IMR-90 (cell line): ENCODE data around the gene DHRSX. TPM values are rescaled to one million over a fixed set of nuclear protein-coding genes. Genes with fewer than 3 reads are reported as not detected.

Experiments
- ATAC-seq: fragments of 200-7000 bp; cut with Tn5 transposase; 2 replicates; pipeline ENCODE4 v1.9.1; 2020; ENCODE audit warnings: low read depth, mild to moderate bottlenecking, moderate library complexity
- BruUV-seq: library from RNA; stranded (reverse); fragments of 400-500 nt; replicated peaks from 2 replicates; lab custom pipeline; 2021; lab: Mats Ljungman, UMichigan
- CTCF ChIA-PET: fragments of 300-600 bp; formaldehyde crosslinking; extraction: SDS; loops from one replicate; lab custom pipeline; 2021; ENCODE audit warnings: antibody characterized with exemption; lab: Yijun Ruan, JAX
- POLR2A ChIA-PET: fragments of 300-600 bp; sonication (Branson Sonifier 250); formaldehyde crosslinking; loops from one replicate; lab custom pipeline; 2022; ENCODE audit warnings: antibody characterized with exemption; ENCODE audit not compliant: unreplicated experiment; lab: Charles Lee
- DNase-seq: peaks from one replicate; pipeline ENCODE4 v3.0.0; 2013
- H2AFZ ChIP-seq: replicated peaks from 2 replicates; pipeline ENCODE3; 2013; ENCODE audit warnings: low read length, mild to moderate bottlenecking; ENCODE audit not compliant: poor library complexity
- H2AK5ac ChIP-seq: 2 replicates; pipeline ENCODE4 v1.6.1; 2013; ENCODE audit warnings: low read depth, low read length, inconsistent platforms
- H2AK9ac ChIP-seq: replicated peaks from 2 replicates; pipeline ENCODE3; 2013; ENCODE audit warnings: mild to moderate bottlenecking, low read depth, low read length, moderate library complexity; ENCODE audit not compliant: poor library complexity
- H2BK120ac ChIP-seq: 2 replicates; pipeline ENCODE4 v1.6.1; 2013; ENCODE audit warnings: low read depth, low read length, inconsistent platforms
- H2BK15ac ChIP-seq: 3 replicates; pipeline ENCODE4 v1.6.1; 2013; ENCODE audit warnings: low read depth, low read length, inconsistent platforms
- H2BK20ac ChIP-seq: 2 replicates; pipeline ENCODE4 v1.6.1; 2013; ENCODE audit warnings: low read depth, mild to moderate bottlenecking, inconsistent platforms, low read length, moderate library complexity
- H2BK5ac ChIP-seq: 2 replicates; pipeline ENCODE4 v1.6.1; 2013; ENCODE audit warnings: mild to moderate bottlenecking, low read depth, low read length, inconsistent platforms; ENCODE audit not compliant: poor library complexity, severe bottlenecking
- H3K14ac ChIP-seq: replicated peaks from 2 replicates; pipeline ENCODE4 v1.6.1; 2013; ENCODE audit warnings: low read depth, low read length, inconsistent platforms
- H3K18ac ChIP-seq: 2 replicates; pipeline ENCODE4 v1.6.1; 2013; ENCODE audit warnings: low read depth, low read length, control low read depth
- H3K23ac ChIP-seq: 2 replicates; pipeline ENCODE4 v1.6.1; 2013; ENCODE audit warnings: low read depth, low read length, inconsistent platforms
- H3K27ac ChIP-seq: 2 replicates; pipeline ENCODE4 v1.5.1; 2013; ENCODE audit warnings: mild to moderate bottlenecking, control low read depth, low read length; ENCODE audit not compliant: insufficient read depth
- H3K27me3 ChIP-seq: 2 replicates; pipeline ENCODE4 v1.6.1; 2013; ENCODE audit warnings: low read length; ENCODE audit not compliant: control insufficient read depth, insufficient read depth
- H3K36me3 ChIP-seq: 2 replicates; pipeline ENCODE4 v1.6.1; 2013; ENCODE audit warnings: low read length, mixed read lengths; ENCODE audit not compliant: control insufficient read depth, insufficient read depth
- H3K4ac ChIP-seq: 2 replicates; pipeline ENCODE4 v1.6.1; 2013; ENCODE audit warnings: low read depth, low read length, inconsistent platforms
- H3K4me1 ChIP-seq: 2 replicates; pipeline ENCODE4 v1.6.1; 2013; ENCODE audit warnings: low read length, mixed read lengths; ENCODE audit not compliant: control insufficient read depth, insufficient read depth
- H3K4me2 ChIP-seq: 2 replicates; pipeline ENCODE4 v1.6.1; 2013; ENCODE audit warnings: low read depth, mild to moderate bottlenecking, control low read depth, low read length, moderate library complexity
- H3K4me3 ChIP-seq: 2 replicates; pipeline ENCODE4 v1.5.1; 2013; ENCODE audit warnings: low read depth, mild to moderate bottlenecking, control low read depth, low read length, moderate library complexity; ENCODE audit not compliant: insufficient read depth
- H3K56ac ChIP-seq: 2 replicates; pipeline ENCODE4 v1.6.1; 2013; ENCODE audit warnings: low read length, inconsistent platforms; ENCODE audit not compliant: insufficient read depth; ENCODE audit errors: extremely low read depth
- H3K79me1 ChIP-seq, 2 experiments: 2 replicates each; pipeline ENCODE4 v1.6.1; 2013; ENCODE audit warnings: low read length in 2 of 2, inconsistent platforms in 1 of 2, low read depth in 1 of 2
- H3K9ac ChIP-seq: 2 replicates; pipeline ENCODE4 v1.6.1; 2013; ENCODE audit warnings: low read depth, low read length, control low read depth
- H3K9me1 ChIP-seq: 2 replicates; pipeline ENCODE4 v1.6.1; 2013; ENCODE audit warnings: low read length, inconsistent platforms; ENCODE audit not compliant: insufficient read depth
- H3K9me3 ChIP-seq: 2 replicates; pipeline ENCODE4 v1.6.1; 2013; ENCODE audit warnings: low read length; ENCODE audit not compliant: control insufficient read depth, insufficient read depth
- H4K20me1 ChIP-seq: 2 replicates; pipeline ENCODE4 v1.6.1; 2013; ENCODE audit warnings: low read length, inconsistent platforms; ENCODE audit not compliant: insufficient read depth
- H4K5ac ChIP-seq: 2 replicates; pipeline ENCODE4 v1.6.1; 2013; ENCODE audit warnings: mild to moderate bottlenecking, low read depth, low read length, control low read depth
- H4K8ac ChIP-seq, 2 experiments: 2 replicates each; pipeline ENCODE4 v1.6.1; 2013; ENCODE audit warnings: low read depth in 2 of 2, low read length in 2 of 2, control low read depth in 1 of 2, inconsistent platforms in 1 of 2
- H4K91ac ChIP-seq: 2 replicates; pipeline ENCODE4 v1.6.1; 2013; ENCODE audit warnings: low read depth, low read length, inconsistent platforms; ENCODE audit not compliant: insufficient read depth
- CHD1 ChIP-seq: IDR thresholded peaks from 2 replicates; pipeline ENCODE4 v1.6.1; 2012; ENCODE audit warnings: low read depth, low read length, improper control_type of control experiment
- FOS ChIP-seq: fragments of 150-350 bp; IDR thresholded peaks from 2 replicates; pipeline ENCODE4 v1.6.1; 2016; ENCODE audit warnings: low read depth, low read length
- MAZ ChIP-seq: IDR thresholded peaks from 2 replicates; pipeline ENCODE4 v1.6.1; 2012; ENCODE audit warnings: low read depth, mild to moderate bottlenecking, low read length, improper control_type of control experiment, moderate library complexity, borderline replicate concordance
- SMC3 ChIP-seq: fragments of 150-350 bp; IDR thresholded peaks from 2 replicates; pipeline ENCODE4 v1.6.1; 2016; ENCODE audit warnings: low read depth, mild to moderate bottlenecking, antibody characterized with exemption, low read length, moderate library complexity
- WGBS, 2 experiments: methylation state at CpG; one replicate each; pipeline versions ENCODE4 v1.1.5 to v1.1.7; 2013; ENCODE audit warnings: missing lambda C conversion rate in 2 of 2; ENCODE audit not compliant: insufficient read length in 1 of 2; ENCODE audit errors: extremely low coverage in 2 of 2; 5-methylcytosine and 5-hydroxymethylcytosine counted together
- dilution Hi-C: fragments of 300-500 bp; cut with HindIII; formaldehyde crosslinking; loops from one replicate; pipeline ENCODE4 v1.14.3; 2018; ENCODE audit warnings: low sequenced_read_pairs; ENCODE audit not compliant: unreplicated experiment
- in situ Hi-C: fragments of 300-500 bp; cut with MboI; formaldehyde crosslinking; loops from 3 replicates; pipeline ENCODE4 v1.14.3; 2019; ENCODE audit warnings: low sequenced_read_pairs, inconsistent platforms, mixed read lengths
- intact Hi-C: fragments of 100-400 bp; cut with micrococcal nuclease; formaldehyde crosslinking; loops from 2 replicates; pipeline ENCODE4 v1.10.0; 2022
- polyA plus RNA-seq, 3 experiments: library from polyadenylated mRNA; depleted of rRNA; stranded (reverse); fragments of >200 nt; gene quantifications; 2 replicates each; pipeline ENCODE4 v1.2.3, GENCODE V29; 2012; ENCODE audit warnings: low replicate concordance in 1 of 3
- total RNA-seq: library from RNA; depleted of rRNA; stranded (reverse); fragments of >200 nt; gene quantifications from 2 replicates; pipeline ENCODE4 v1.2.3, GENCODE V29; 2012
- TF ChIP-seq, protein P1 (sequence below): conservative IDR thresholded peaks from 2 replicates; pipeline ENCODE4 v1.5.1; 2012; ENCODE audit warnings: mild to moderate bottlenecking, low read depth, low read length, improper control_type of control experiment

Gene DHRSX
- total and polyA plus RNA-seq, 2 of the 4 experiments (the other 2 are of a cell fraction): 26.2 to 38.0 TPM

GRCh38 chrX:2468261-2469195, 32.2 kb downstream of the DHRSX start:
- Histone ChIP-seq H3K79me1 (peaks cover 54 to 72% of the 10 kb centered on the region in 2 experiments), H3K9me1 (peaks cover 16% of the 10 kb centered on the region), H3K4ac (no peak overlapping the region), H2BK120ac (no peak overlapping the region), H2BK5ac (no peak overlapping the region), H3K9me3 (no peaks in the 10 kb centered on the region), H3K27me3 (no peaks in the 10 kb centered on the region), H2AK9ac (no peak overlapping the region), H2AK5ac (no peak overlapping the region), H3K27ac (no peak overlapping the region), H4K20me1 (peaks cover 43% of the 10 kb centered on the region), H3K14ac (no peak overlapping the region; the same call in 1 of the 2 replicates), H3K36me3 (peaks cover 2% of the 10 kb centered on the region; the same call in 1 of the 2 replicates), H3K23ac (no peak overlapping the region), H3K18ac (no peak overlapping the region), H4K91ac (no peak overlapping the region), H3K4me1 (no peaks in the 10 kb centered on the region), H3K9ac (no peak overlapping the region), H4K8ac (no peak overlapping the region), H3K56ac (no peak overlapping the region), H4K5ac (no peak overlapping the region), H2BK15ac (no peak overlapping the region), H3K4me3 (no peak overlapping the region), H2BK20ac (no peak overlapping the region), H3K4me2 (no peak overlapping the region), H2AFZ (no peak overlapping the region)
- no TSS peak for BruUV-seq
- DNase-seq (no peak), ATAC-seq (no peak; the same call in 1 of the 2 replicates)
- TF ChIP-seq CHD1: no peak
- no peak for TF ChIP-seq MAZ
- no peak for TF ChIP-seq FOS
- TF ChIP-seq SMC3: no peak
- TF ChIP-seq, protein P1, sequence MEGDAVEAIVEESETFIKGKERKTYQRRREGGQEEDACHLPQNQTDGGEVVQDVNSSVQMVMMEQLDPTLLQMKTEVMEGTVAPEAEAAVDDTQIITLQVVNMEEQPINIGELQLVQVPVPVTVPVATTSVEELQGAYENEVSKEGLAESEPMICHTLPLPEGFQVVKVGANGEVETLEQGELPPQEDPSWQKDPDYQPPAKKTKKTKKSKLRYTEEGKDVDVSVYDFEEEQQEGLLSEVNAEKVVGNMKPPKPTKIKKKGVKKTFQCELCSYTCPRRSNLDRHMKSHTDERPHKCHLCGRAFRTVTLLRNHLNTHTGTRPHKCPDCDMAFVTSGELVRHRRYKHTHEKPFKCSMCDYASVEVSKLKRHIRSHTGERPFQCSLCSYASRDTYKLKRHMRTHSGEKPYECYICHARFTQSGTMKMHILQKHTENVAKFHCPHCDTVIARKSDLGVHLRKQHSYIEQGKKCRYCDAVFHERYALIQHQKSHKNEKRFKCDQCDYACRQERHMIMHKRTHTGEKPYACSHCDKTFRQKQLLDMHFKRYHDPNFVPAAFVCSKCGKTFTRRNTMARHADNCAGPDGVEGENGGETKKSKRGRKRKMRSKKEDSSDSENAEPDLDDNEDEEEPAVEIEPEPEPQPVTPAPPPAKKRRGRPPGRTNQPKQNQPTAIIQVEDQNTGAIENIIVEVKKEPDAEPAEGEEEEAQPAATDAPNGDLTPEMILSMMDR: no peak
- in situ Hi-C loops: no loop called here
- CTCF ChIA-PET: no interaction called here
- intact Hi-C loops: no loop called here
- dilution Hi-C loops: no loop called here
- POLR2A ChIA-PET: no interaction called here
- WGBS, 2 experiments: 86% methylated on average over 23 of the region's 32 CpGs; no CpG with 5 or more reads in 1 of the 2 experiments
